ENCODE measurements around the gene SYCE1. TPM values are rescaled to one million over a fixed set of nuclear protein-coding genes. Genes with fewer than 3 reads are reported as not detected.
"Not testable (repeated sequence)": the region's sequence is repeated elsewhere in the genome, so short reads cannot be mapped to it uniquely, and the experiment has no call there.

Gene SYCE1
- total RNA-seq, 1 donor from 2014 or later = not detected

DNA sequence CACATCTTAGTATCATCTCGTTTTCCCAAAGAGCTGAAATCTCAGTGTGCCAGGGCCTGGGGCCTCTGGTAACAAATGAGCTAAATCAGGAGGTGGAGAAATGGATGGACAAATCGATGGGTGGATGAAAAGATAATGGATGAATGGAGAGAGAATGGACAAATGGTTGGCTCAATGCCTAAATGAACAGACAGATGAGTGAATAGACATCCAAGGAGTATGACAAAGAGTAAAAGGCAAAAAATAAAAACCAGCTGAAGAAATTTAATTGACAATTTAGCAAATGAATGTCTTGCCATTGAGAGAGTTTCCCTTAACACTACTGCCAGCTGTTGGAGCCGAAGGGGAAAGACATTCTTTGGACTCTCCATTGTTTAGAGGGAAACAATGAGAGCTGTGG, 8.0 kb downstream of the SYCE1 start:
- Histone ChIP-seq H3K36me3 (ENCODE audit: control insufficient read depth, insufficient read depth, low read length) (no peaks in the 10 kb centered on the region), H3K4me3 (ENCODE audit: low read depth, low read length) (no peak overlapping the region), H3K27me3 (ENCODE audit: control insufficient read depth, insufficient read depth, low read length) (no peaks in the 10 kb centered on the region)
- TF ChIP-seq, protein P1, sequence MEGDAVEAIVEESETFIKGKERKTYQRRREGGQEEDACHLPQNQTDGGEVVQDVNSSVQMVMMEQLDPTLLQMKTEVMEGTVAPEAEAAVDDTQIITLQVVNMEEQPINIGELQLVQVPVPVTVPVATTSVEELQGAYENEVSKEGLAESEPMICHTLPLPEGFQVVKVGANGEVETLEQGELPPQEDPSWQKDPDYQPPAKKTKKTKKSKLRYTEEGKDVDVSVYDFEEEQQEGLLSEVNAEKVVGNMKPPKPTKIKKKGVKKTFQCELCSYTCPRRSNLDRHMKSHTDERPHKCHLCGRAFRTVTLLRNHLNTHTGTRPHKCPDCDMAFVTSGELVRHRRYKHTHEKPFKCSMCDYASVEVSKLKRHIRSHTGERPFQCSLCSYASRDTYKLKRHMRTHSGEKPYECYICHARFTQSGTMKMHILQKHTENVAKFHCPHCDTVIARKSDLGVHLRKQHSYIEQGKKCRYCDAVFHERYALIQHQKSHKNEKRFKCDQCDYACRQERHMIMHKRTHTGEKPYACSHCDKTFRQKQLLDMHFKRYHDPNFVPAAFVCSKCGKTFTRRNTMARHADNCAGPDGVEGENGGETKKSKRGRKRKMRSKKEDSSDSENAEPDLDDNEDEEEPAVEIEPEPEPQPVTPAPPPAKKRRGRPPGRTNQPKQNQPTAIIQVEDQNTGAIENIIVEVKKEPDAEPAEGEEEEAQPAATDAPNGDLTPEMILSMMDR (IDR thresholded peaks at IDR 0.05; ENCODE audit: insufficient read depth, low read length, severe bottlenecking) = no peak
- FAIRE-seq (no peak), DNase-seq (ENCODE audit: low read depth) (no peak)

GRCh38 chr10:133555521-133555920, 9.9 kb downstream of the SYCE1 start:
- no peak overlapping the region for H3K4me3 ChIP-seq (ENCODE audit: low read depth, low read length)
- DNase-seq (ENCODE audit: low read depth) = no peak
- H3K36me3 ChIP-seq (ENCODE audit: control insufficient read depth, insufficient read depth, low read length) = no peaks in the 10 kb centered on the region
- no peak for FAIRE-seq
- no peaks in the 10 kb centered on the region for H3K27me3 ChIP-seq (ENCODE audit: control insufficient read depth, insufficient read depth, low read length)
- TF ChIP-seq, protein P1 (IDR thresholded peaks at IDR 0.05; ENCODE audit: insufficient read depth, low read length, severe bottlenecking) = no peak

GRCh38 chr10:133554600-133554999, 10.8 kb downstream of the SYCE1 start:
- TF ChIP-seq, protein P1 (IDR thresholded peaks at IDR 0.05; ENCODE audit: insufficient read depth, low read length, severe bottlenecking) = no peak
- no peaks in the 10 kb centered on the region for H3K36me3 ChIP-seq (ENCODE audit: control insufficient read depth, insufficient read depth, low read length)
- FAIRE-seq (peak; percentile 76), DNase-seq (ENCODE audit: low read depth) (no peak)
- no peaks in the 10 kb centered on the region for H3K27me3 ChIP-seq (ENCODE audit: control insufficient read depth, insufficient read depth, low read length)
- H3K4me3 ChIP-seq (ENCODE audit: low read depth, low read length) = no peak overlapping the region

GRCh38 chr10:133544506-133544905, 20.9 kb downstream of the SYCE1 start:
- Histone ChIP-seq H3K4me3 (ENCODE audit: low read depth, low read length) (no peak overlapping the region), H3K27me3 (ENCODE audit: control insufficient read depth, insufficient read depth, low read length) (no peaks in the 10 kb centered on the region), H3K36me3 (ENCODE audit: control insufficient read depth, insufficient read depth, low read length) (no peaks in the 10 kb centered on the region)
- TF ChIP-seq, protein P1 (IDR thresholded peaks at IDR 0.05; ENCODE audit: insufficient read depth, low read length, severe bottlenecking) = no peak
- no peak for DNase-seq (ENCODE audit: low read depth)
- FAIRE-seq = no peak

- not testable (repeated sequence) for FAIRE-seq; H3K27me3 ChIP-seq (ENCODE audit: control insufficient read depth, insufficient read depth, low read length); H3K4me3 ChIP-seq (ENCODE audit: low read depth, low read length); DNase-seq (ENCODE audit: low read depth); H3K36me3 ChIP-seq (ENCODE audit: control insufficient read depth, insufficient read depth, low read length)
These were observed 23.9 kb downstream of the SYCE1 start for GRCh38 chr10:133541441-133541975.

GRCh38 chr10:133537546-133538545, 27.5 kb downstream of the SYCE1 start:
- Histone ChIP-seq H3K4me3 (ENCODE audit: low read depth, low read length) (no peak overlapping the region), H3K27me3 (ENCODE audit: control insufficient read depth, insufficient read depth, low read length) (no peaks in the 10 kb centered on the region), H3K36me3 (ENCODE audit: control insufficient read depth, insufficient read depth, low read length) (no peaks in the 10 kb centered on the region)
- TF ChIP-seq, protein P1 (IDR thresholded peaks at IDR 0.05; ENCODE audit: insufficient read depth, low read length, severe bottlenecking) = no peak
- peak; percentile 8 for DNase-seq (ENCODE audit: low read depth)
- FAIRE-seq = no peak
